Uterus (tissue), 2 donors: ENCODE measurements around the gene ZNF100.

Source experiments
- CTCF ChIP-seq, 4 experiments: fragments of 200-600 bp in 2 of 4; fragments of 450-650 bp in 2 of 4; sonication (generic) in 2 of 4; IDR thresholded peaks; one replicate each; pipeline ENCODE4 v1.5.1; 2016 to 2019; ENCODE audit warnings: antibody characterized with exemption in 4 of 4, mild to moderate bottlenecking in 2 of 4, moderate library complexity in 1 of 4
- POLR2A ChIP-seq, 2 donors: fragments of 450-650 bp; IDR thresholded peaks; one replicate each; pipeline ENCODE4 v1.6.1; 2016; ENCODE audit warnings: antibody characterized with exemption in 2 of 2, mild to moderate bottlenecking in 1 of 2, moderate library complexity in 1 of 2

DNA sequence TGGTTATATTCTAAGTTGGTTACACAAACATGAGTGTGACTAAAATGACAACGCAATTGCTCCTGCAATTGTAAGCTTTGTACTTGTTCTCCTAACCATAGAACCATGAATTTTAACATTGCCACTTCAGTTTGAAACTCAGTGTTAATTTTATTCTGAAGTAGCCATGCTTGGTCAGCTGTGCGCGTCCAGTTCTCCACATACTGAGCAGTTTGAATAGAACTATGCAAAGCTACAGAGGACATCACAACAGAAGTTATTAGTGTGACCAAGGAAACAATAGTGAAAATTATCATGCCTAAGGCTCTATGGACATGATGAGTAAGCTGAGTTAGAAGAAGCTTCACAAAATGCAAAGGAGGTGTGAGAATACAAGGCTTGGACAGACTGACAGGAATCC lies 19.6 kb upstream of the ZNF100 start:
- TF ChIP-seq CTCF (IDR thresholded peaks at IDR 0.05) (no peak), POLR2A (IDR thresholded peaks at IDR 0.05) (no peak)
